GM18909 (cell line): Measurements from ENCODE around the gene CACNA1S.

Source experiments
- ATAC-seq: cut with Tn5 transposase; IDR thresholded peaks from one replicate; pipeline ENCODE4 v1.9.1; 2021; ENCODE audit warnings: mild to moderate bottlenecking; ENCODE audit not compliant: unreplicated experiment, poor library complexity

The CACNA1S gene

DNA sequence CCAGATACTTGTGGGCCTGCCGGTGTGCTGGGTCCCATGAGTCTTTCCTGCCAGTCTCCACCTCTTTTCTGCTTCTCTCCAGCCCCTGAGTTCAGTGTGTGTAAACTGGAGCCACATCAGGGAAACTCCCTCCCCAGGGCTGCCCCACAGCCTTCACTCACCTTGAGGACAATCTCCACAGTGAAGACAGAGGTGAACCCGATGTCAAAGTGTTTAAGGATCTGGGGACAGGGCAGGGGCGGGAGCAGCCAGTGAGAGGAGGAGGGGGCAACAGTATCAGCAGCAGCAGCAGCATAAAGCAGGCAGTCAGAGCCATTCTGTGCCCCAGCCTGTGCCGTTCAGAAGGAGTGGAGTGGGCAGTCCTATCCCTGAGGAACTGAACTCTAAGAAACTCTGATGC lies 43.2 kb downstream of the CACNA1S start:
- no peak for ATAC-seq

- no peak for ATAC-seq
Measured at GRCh38 chr1:201066986-201067385, 45.2 kb downstream of the CACNA1S start.

GRCh38 chr1:201065686-201066085 lies 46.5 kb downstream of the CACNA1S start:
- ATAC-seq, result no peak

- no peak for ATAC-seq
Measured at GRCh38 chr1:201064806-201065205, 47.4 kb downstream of the CACNA1S start.

DNA sequence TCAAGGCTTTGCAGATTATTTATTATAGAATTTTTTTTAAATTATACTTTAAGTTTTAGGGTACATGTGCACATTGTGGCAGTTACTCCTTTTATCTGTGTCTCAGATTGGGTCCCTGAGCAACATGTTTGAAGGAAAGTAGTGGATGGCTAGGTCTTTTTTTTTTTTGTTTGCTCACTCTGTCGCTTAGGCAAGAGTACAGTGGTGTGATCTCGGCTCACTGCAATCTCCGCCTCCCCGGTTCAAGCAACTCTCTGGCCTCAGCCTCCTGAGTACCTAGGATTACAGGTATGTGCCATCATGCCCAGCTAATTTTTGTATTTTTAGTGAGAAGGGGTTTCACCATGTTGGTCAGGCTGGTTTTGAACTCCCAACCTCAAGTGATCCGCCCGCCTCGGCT lies 49.1 kb downstream of the CACNA1S start:
- no peak for ATAC-seq

DNA sequence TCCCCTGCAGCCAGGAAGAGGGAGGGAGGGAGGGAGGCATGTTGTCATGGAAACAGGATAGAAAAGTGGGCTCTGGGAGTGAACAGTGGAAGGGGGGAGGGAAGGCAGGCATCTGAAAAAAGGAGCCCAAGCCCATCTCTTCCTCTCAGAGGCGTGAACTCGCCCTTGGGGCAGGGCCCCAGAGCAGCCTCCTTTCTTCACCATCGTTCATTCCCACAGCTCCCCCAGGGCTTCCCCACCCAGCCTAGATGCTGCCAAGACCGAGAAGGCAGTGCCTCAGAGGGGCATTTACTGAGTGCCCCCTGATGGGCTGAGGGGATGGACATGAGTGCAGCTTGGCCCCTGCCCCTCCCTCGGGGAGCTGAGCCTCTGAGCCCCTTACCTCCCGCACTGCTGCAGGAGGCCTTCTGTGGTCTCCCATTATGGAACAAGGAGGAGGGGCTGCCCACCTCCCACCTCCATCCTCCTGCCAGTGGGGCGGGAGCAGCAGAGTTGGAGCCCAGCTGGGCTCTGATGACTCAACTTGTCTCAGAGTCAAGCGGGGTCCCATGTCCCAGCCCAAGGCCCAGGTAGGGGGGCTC lies 49.6 kb downstream of the CACNA1S start:
- ATAC-seq, result no peak

DNA sequence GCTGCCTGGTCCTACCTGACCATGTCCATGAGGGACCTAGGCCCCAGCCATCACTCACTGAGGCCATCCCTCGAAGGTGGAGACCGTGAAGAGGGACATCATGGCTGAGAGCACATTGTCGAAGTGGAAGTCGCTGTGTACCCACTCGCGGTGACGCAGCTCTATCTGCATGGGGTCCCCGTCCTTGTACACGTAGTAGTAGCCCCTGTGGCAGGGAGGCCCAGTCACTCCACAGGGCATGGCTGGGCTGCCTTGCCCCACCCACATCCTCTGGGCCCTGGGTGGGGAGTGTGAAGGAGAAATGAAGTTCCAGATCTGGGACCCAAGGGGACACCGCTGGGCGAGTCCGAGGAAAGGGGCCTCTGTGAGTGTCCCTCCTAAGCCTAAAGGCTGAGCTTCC lies 50.3 kb downstream of the CACNA1S start:
- ATAC-seq, result no peak

- no peak for ATAC-seq
Measured at GRCh38 chr1:201061049-201061448, 51.2 kb downstream of the CACNA1S start.

DNA sequence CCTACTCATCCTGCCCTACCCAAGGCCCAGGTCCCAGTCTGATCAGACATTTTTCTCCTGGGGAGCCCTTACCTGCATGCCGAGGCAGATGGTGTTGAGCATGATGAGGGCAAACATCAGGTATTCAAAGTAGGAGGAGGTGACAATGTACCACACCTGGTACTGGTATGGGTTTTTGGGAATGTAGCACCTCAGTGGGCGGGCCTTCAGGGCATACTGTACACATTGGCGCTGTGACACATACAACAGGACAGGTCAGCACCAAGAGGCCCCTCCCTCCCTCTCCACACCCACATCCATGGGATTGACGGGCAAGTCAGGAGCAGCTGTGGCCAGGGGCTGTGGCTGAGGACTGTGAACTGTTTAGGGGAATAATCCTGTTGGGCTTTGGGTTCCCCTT lies 51.6 kb downstream of the CACNA1S start:
- no peak for ATAC-seq

- ATAC-seq, result no peak
Measured at GRCh38 chr1:201059871-201060555, 52.2 kb downstream of the CACNA1S start.

GRCh38 chr1:201059401-201059800 lies 52.8 kb downstream of the CACNA1S start:
- no peak for ATAC-seq

DNA sequence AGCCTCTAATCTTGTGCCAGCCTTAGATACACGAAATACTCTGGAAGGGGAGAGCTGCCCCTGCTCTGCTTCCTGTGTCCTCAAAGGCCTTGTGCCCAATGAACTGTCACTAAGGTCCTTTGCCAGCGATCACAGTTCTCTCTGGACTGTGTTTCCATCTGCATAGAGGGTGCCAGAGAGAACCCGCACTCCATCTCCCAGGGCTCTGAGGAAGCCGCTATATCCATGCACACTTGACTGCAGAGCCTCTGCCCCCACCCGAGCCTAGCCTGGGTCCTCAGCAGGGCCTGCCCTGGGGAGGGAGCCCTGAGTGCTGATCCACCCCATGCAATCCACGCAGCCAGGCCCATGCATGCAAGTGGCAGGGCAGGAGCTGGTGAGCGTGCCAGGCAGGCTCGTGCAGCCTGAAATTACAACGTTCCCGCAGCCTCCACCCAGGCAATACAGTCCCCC lies 58.1 kb downstream of the CACNA1S start:
- no peak for ATAC-seq

DNA sequence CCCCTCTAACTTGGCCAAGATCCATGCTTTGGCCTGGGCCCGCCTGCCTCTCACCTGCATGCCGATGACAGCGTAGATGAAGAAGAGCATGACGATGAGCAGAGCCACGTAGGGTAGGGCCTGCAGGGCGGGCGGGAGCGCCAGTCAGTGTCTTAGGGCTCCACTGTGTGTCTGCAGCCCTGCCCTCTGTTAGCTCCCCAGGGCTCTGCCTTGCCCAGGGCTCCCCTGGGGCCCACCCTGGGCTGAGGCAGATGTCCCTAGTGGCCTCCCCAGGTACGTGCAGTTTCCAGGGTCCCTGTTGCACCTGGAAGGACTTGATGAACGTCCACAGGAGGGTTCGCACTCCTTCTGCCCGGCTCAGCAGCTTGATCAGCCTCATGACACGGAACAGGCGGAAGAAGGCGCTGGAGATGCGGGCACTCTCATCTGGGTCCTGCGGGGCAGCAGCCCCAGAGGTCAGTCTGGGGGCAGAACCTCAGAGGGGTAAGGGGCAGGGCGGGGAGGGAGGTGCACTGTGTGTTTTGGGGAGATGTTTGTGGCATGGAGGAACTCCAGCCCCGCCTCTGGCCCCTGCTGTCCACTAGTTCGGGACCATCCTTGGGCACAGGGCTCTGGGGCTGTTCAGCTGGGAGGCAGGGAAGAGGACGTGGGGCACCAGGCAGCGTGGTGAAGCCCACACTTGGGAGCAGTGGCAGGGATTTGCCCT lies 58.9 kb downstream of the CACNA1S start:
- no peak for ATAC-seq

DNA sequence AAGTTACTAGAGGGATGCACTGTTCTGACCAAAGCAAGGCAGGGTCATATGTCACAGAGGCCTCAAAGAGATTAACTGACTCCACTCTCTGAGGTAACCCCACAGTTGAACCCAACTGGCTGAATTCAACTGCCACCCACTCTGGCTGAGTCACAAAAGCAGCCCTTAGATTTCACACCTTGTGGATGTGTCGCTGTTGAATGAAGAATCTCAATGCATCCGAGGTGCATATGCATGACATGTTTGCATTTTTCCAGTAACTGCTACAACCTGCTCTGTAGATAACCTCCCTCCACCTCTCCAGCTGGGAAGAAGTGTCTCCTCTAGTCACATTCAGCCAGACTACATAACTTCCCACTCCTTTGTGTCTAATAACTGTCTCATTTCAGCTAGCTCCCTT lies 60.8 kb downstream of the CACNA1S start:
- ATAC-seq, result no peak

- no peak for ATAC-seq
Measured at GRCh38 chr1:201050515-201051277, 61.5 kb downstream of the CACNA1S start.

- no peak for ATAC-seq
Measured at GRCh38 chr1:201049248-201049831, 62.9 kb downstream of the CACNA1S start.

DNA sequence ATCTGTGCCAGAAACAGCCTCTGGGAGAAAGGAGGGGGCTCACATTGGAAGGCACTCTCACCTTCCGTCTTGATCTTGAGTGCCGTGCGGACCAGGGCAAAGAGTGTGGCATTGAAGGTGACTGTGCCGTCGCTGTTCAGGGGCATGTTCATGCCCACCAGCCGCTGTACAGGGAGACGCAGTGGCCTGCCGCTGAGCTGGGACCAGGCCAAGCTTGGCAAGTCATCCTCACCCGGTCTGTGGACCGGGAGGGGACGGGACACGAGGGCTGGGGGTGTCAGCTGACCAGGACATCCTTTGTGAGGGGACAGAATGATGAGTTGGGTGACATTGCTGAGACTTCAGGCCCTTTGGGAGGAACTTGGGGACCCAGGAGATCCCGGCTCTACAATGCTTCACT lies 63.7 kb downstream of the CACNA1S start:
- ATAC-seq, result no peak

DNA sequence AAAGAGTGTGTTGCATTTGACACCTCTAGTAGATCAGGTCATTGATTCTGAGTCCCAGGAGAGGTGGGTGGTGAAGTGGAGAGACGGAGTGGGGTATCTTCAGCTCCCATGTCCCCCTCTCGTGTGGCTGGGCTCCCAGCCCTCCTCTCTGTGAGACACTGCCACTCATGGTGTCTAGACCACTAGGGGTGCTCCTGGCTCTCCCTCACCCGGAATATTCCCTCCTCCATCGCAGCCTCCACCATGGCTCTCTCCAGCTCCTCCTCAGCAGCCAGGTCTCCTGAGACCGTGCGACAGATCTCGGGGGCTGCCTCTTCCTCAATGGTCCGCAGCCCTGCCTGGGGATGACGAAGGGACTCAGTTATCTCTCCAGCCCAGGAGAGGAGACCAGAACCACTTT lies 68.1 kb downstream of the CACNA1S start:
- no peak for ATAC-seq

DNA sequence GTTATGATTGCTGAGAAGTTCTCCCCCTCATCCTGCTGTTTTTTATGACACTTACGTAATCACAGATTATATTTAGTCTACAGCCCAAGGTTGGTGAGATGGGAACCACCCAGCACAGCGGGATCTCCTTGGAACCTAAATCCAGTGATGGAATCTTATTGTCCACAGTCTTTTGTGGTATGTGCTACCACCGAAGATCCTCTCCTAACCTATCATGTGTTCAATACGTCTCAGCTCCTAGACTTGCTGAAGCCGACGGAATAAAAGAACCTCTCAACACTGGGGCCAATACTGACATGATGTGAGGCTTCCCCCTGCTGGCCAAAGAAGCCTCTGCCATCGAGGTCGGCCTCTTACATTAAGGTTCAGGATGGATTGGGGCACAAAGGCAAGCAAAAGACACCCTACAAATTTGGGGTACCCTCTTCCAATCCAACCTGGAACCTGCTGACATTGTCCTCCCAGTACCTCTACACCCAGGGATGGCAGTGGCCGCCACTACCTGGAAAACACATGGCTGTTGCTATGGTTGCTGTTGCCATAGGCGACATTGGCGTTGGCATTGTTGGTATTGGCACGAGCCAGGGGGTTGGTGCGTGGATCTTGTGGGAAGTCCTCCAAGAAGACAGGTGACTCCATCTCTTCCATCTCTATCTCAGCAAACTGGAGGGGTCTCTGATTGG lies 69.3 kb downstream of the CACNA1S start:
- peak; percentile 62 for ATAC-seq

DNA sequence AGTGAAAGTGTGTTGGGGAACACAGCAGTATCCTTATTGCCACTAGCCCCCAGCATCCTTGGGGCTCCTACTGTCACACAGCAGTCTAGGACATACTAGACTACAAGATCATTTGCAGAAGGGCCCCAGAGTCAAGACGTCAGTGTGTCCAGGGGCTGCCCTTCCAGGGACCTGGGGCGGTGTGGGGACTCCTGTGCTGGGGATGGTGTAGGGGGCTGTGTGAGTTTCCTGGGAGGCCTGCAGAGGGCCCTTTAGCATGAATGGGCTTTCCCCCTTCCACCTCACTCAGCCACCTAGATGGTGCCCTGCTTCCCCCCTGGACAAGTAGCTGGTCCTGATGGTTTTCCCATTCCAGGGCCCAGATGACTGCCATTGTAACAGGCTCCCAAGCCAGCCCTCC lies 71.2 kb downstream of the CACNA1S start:
- no peak for ATAC-seq
